ENCODE measurements around the gene THEMIS2.

THEMIS2 gene

GRCh38 chr1:27876341-27877114, 4.2 kb downstream of the THEMIS2 start:
- Mint-ChIP-seq H3K4me1 (peaks cover 62% of the 10 kb centered on the region), H3K4me3 (no peak overlapping the region), H3K27ac (peak overlapping the region; percentile 62)

GRCh38 chr1:27877115-27877416, 4.7 kb downstream of the THEMIS2 start:
- Mint-ChIP-seq H3K36me3 (peaks cover 6% of the 10 kb centered on the region), H3K27me3 (no peaks in the 10 kb centered on the region), H3K4me1 (peaks cover 58% of the 10 kb centered on the region), H3K4me3 (no peak overlapping the region), H3K27ac (peak overlapping the region; percentile 62), H3K9me3 (no peaks in the 10 kb centered on the region)

More at GRCh38 chr1:27876341-27877114, 4.2 kb downstream of the THEMIS2 start:
- Mint-ChIP-seq H3K27me3 (no peaks in the 10 kb centered on the region), H3K36me3 (peaks cover 6% of the 10 kb centered on the region), H3K9me3 (no peaks in the 10 kb centered on the region)

DNA sequence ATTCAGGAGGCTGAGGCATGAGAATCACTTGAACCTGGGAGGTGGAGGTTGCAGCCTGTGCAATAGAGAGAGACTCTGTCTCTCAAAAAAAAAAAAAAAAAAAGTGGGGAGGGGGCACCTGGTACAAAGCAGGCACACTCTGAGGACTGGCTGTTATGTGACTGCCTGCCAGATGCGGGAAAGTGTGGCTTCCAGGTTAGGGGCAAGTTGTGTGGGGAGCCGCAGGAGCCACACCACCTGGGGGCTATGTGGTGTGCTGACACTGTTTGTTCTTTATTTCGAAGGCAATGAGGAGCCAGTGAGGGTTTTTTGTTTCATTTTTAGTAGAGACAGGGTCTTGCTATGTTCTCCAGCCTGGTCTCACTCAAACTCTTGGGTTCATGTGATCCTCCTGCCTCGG, 5.7 kb downstream of the THEMIS2 start:
- Mint-ChIP-seq H3K9me3 (no peaks in the 10 kb centered on the region), H3K27ac (peak overlapping the region; percentile 77), H3K27me3 (no peaks in the 10 kb centered on the region), H3K4me3 (no peak overlapping the region), H3K4me1 (peaks cover 63% of the 10 kb centered on the region), H3K36me3 (peaks cover 6% of the 10 kb centered on the region)

DNA sequence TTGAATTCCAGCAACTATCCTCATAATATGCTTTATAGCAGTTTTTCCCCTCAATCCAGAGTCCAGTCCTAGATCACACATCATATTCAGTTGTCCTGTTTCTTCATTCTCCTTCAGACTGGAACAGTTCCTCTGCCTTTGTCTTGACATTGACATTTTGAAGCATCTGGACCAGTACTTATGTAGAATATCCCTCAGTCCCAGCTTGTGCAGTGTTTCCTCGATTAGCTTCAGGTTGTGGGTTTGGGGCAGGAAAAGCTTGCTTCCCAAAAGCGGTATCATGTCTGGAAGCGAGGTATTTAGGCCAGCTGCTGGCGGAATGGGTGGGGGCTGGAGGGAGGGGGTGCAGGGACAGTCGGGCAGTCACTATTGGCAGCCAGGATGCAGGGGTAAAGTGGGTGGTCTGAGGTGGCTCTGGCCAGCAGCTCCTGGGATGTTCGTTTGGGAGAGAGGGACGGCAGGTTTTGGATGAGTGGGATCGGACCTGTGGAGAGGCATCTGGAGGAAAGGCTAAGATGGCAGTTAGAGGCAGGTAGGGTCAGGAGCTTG, 6.5 kb downstream of the THEMIS2 start:
- Mint-ChIP-seq H3K9me3 (no peaks in the 10 kb centered on the region), H3K4me3 (no peak overlapping the region), H3K27ac (peak overlapping the region; percentile 82), H3K4me1 (peaks cover 63% of the 10 kb centered on the region), H3K27me3 (no peaks in the 10 kb centered on the region), H3K36me3 (peaks cover 6% of the 10 kb centered on the region)

DNA sequence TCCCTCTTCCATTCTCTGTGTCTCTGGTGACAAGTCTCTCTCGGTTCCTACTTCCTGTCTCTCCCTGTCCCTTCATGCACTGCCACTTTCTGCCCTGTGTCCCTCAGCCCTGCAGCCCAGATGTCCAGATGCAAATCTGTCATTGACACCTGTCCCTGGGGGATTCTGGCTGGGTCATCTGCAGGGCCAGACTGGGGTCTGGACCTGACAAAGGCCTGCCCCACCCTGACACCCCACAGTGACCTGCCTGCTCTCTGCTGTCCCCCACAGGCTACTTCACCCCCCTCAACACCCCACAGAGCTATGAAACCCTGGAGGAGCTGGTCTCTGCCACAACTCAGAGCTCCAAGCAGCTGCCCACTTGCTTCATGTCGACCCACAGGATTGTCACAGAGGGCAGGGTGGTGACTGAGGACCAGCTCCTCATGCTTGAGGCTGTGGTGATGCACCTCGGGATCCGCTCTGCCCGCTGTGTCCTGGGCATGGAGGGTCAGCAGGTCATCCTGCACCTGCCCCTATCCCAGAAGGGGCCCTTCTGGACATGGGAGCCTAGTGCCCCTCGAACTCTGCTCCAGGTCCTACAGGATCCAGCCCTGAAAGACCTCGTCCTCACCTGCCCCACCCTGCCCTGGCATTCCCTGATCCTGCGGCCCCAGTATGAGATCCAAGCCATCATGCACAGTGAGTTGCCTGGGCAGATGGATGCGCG, 7.2 kb downstream of the THEMIS2 start:
- no peaks in the 10 kb centered on the region for H3K27me3 Mint-ChIP-seq
- peaks cover 68% of the 10 kb centered on the region for H3K4me1 Mint-ChIP-seq
- peak overlapping the region; percentile 82 for H3K27ac Mint-ChIP-seq
- no peaks in the 10 kb centered on the region for H3K9me3 Mint-ChIP-seq
- no peak overlapping the region for H3K4me3 Mint-ChIP-seq
- H3K36me3 Mint-ChIP-seq: peaks cover 6% of the 10 kb centered on the region

DNA sequence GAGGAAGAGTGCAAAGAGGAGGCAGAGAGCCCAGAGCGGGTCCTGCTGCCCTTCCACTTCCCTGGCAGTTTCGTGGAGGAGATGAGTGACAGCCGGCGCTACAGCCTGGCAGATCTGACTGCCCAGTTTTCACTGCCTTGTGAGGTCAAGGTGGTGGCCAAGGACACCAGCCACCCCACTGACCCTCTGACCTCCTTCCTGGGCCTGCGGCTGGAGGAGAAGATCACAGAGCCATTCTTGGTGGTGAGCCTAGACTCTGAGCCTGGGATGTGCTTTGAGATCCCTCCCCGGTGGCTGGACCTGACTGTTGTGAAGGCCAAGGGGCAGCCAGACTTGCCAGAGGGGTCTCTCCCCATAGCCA, 10.2 kb downstream of the THEMIS2 start:
- H3K27me3 Mint-ChIP-seq: no peaks in the 10 kb centered on the region
- H3K27ac Mint-ChIP-seq: peak overlapping the region; percentile 85

DNA sequence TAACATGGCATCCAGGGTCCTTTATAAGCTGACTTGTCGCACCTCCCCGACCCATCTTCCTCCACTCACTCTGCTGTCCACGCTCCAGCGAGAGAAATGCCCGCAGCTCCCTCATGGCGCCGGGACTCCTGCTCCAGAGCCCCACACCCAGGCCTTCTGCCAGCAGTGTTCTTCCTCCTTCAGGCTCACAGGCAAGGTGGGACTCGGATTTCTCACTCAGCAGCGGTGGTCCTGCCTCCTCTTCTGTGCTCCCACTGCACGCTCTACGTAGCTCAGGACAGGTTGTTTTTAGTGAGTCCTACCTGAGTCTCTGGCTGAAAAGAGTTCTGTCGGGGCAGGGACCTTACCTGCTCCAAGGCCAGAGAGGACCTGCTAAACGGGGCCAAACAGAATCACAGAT, 11.2 kb downstream of the THEMIS2 start:
- no peaks in the 10 kb centered on the region for H3K27me3 Mint-ChIP-seq
- H3K4me1 Mint-ChIP-seq: peaks cover 68% of the 10 kb centered on the region
- H3K36me3 Mint-ChIP-seq: peaks cover 16% of the 10 kb centered on the region
- peak overlapping the region; percentile 52 for H3K27ac Mint-ChIP-seq
- no peak overlapping the region for H3K4me3 Mint-ChIP-seq
- H3K9me3 Mint-ChIP-seq: no peaks in the 10 kb centered on the region

More for the DNA sequence above, 10.2 kb downstream of the THEMIS2 start:
- Mint-ChIP-seq H3K9me3 (no peaks in the 10 kb centered on the region), H3K4me3 (no peak overlapping the region), H3K36me3 (peaks cover 16% of the 10 kb centered on the region), H3K4me1 (peaks cover 74% of the 10 kb centered on the region)

GRCh38 chr1:27884006-27884954, 11.9 kb downstream of the THEMIS2 start:
- Mint-ChIP-seq H3K36me3 (peaks cover 17% of the 10 kb centered on the region), H3K4me3 (no peak overlapping the region), H3K4me1 (peaks cover 69% of the 10 kb centered on the region), H3K27ac (peak overlapping the region; percentile 65), H3K9me3 (no peaks in the 10 kb centered on the region), H3K27me3 (no peaks in the 10 kb centered on the region)

DNA sequence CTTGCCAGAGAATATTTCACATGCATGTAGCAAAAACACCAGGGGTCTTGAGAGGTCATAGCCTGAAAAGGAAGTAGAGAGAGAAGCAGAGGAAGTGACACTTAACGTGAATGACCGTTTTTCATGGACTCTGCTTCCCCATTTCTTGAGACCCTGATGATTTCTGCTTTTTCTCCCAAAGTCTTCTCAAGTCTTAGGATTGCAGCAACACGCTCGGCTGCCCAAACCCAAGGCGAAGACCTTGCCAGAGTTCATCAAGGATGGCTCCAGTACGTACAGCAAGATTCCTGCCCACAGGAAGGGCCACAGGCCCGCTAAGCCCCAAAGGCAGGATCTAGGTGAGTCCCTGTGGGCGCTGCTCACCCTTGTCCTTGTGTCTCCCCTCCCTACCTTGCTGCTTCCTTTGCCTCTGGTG, 12.8 kb downstream of the THEMIS2 start:
- Mint-ChIP-seq H3K27me3 (no peaks in the 10 kb centered on the region), H3K9me3 (no peaks in the 10 kb centered on the region), H3K4me3 (no peak overlapping the region), H3K36me3 (peaks cover 16% of the 10 kb centered on the region), H3K27ac (peak overlapping the region; percentile 65), H3K4me1 (peaks cover 71% of the 10 kb centered on the region)

DNA sequence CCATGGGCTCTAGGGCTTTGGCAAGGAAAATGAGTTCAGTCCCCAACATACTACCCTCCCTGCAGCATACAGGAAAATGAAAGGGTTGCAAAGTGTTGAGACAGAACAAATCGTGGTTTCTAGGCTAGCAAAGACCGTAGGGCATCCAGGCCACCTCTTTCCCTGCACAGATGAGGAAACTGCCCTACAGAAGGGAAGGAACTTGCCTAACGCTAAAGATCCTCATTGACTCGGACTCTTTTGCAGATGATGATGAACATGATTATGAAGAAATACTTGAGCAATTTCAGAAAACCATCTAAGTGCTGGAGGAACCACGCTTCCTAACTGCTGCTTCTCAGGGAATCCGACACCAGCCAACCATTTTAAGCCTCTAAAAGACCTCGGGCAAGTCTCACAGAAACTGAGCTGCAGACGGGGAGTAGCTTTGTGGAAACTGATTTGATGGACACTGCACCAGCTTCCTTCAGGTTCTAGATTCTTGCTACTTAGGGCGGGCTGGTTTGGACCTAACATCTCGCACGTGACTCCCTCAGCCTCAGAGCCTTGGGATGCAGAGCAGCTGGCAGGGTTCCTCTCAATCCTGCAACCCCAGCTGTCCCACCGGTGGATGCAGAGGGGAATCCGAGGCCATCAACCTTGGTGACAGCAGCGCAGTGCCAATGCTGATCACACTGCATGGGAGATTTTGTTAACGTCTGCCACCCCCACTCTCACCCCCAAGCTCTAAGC, 13.4 kb downstream of the THEMIS2 start:
- Mint-ChIP-seq H3K36me3 (peaks cover 19% of the 10 kb centered on the region), H3K4me3 (no peak overlapping the region), H3K9me3 (no peaks in the 10 kb centered on the region), H3K4me1 (peaks cover 78% of the 10 kb centered on the region), H3K27me3 (no peaks in the 10 kb centered on the region), H3K27ac (peak overlapping the region; percentile 95)

DNA sequence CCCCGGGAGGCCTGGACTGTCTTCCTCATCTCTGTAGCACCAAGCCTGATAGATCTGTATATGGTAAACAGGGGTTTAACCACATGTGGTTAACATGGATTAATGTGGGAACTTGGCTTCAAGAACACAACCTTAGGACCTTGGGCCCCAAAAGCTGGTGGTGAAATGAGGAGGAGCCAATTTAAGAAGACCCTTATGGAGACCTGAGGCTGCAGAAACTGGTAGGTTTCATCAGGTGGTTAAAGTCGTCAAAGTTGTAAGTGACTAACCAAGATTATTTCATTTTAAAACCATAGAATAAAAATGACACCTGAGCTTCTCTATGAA, 14.0 kb downstream of the THEMIS2 start:
- H3K36me3 Mint-ChIP-seq: peaks cover 24% of the 10 kb centered on the region
- H3K9me3 Mint-ChIP-seq: no peaks in the 10 kb centered on the region
- H3K4me3 Mint-ChIP-seq: peak overlapping the region; percentile 15
- no peaks in the 10 kb centered on the region for H3K27me3 Mint-ChIP-seq
- peak overlapping the region; percentile 95 for H3K27ac Mint-ChIP-seq
- peaks cover 81% of the 10 kb centered on the region for H3K4me1 Mint-ChIP-seq

DNA sequence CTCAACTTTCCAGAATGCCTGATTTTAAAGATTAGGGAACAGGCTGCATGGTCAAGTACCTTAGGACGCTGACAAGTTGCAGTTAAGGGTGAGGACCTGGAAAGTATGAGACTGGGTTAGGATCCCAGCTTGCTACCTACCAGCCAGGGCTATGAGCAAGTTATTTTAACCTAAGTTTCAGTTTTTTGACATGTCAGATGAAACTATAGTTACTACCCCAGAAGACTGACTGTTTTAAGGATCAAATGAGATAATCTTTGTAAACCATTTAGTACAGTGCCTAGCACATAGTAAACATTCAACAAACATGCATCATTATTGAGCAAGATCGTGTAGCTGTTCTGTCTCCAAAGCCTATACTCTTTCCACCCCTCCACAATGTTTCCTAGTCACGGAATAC, 14.4 kb downstream of the THEMIS2 start:
- peaks cover 27% of the 10 kb centered on the region for H3K36me3 Mint-ChIP-seq
- no peak overlapping the region for H3K4me3 Mint-ChIP-seq
- peak overlapping the region; percentile 95 for H3K27ac Mint-ChIP-seq
- H3K9me3 Mint-ChIP-seq: no peaks in the 10 kb centered on the region
- peaks cover 84% of the 10 kb centered on the region for H3K4me1 Mint-ChIP-seq
- H3K27me3 Mint-ChIP-seq: no peaks in the 10 kb centered on the region

GRCh38 chr1:27887215-27888021, 15.1 kb downstream of the THEMIS2 start:
- H3K27me3 Mint-ChIP-seq: no peaks in the 10 kb centered on the region
- H3K36me3 Mint-ChIP-seq: peaks cover 30% of the 10 kb centered on the region
- no peaks in the 10 kb centered on the region for H3K9me3 Mint-ChIP-seq
- peak overlapping the region; percentile 66 for H3K4me3 Mint-ChIP-seq
- H3K27ac Mint-ChIP-seq: peak overlapping the region; percentile 95
- H3K4me1 Mint-ChIP-seq: peaks cover 88% of the 10 kb centered on the region

GRCh38 chr1:27889506-27889905, 17.2 kb downstream of the THEMIS2 start:
- H3K4me1 Mint-ChIP-seq: peaks cover 75% of the 10 kb centered on the region
- H3K36me3 Mint-ChIP-seq: peaks cover 32% of the 10 kb centered on the region
- peak overlapping the region; percentile 12 for H3K27ac Mint-ChIP-seq
- H3K4me3 Mint-ChIP-seq: peak overlapping the region; percentile 15
- no peaks in the 10 kb centered on the region for H3K9me3 Mint-ChIP-seq
- H3K27me3 Mint-ChIP-seq: no peaks in the 10 kb centered on the region

Data from activated naive CD4-positive, alpha-beta T cell treated with anti-CD3 and anti-CD28 coated beads, Interleukin-2, amount 50 U/mL, for 24 hours (primary cell).